ENCODE measurements around the gene SLC24A5. TPM values are rescaled to one million over a fixed set of nuclear protein-coding genes. Genes with fewer than 3 reads are reported as not detected.

The SLC24A5 gene
- total RNA-seq (2022; extraction: Qiagen RNA extraction): not detected in 5 replicates

GRCh38 chr15:48120745-48121144 is at the start of gene SLC24A5:
SLC24A5 (plus strand) TSS chr15:48120990; CDS start chr15:48121045, 55 bp downstream.

GRCh38 chr15:48177766-48178647 is 57.2 kb downstream of the SLC24A5 start, which contains the start of gene MYEF2:
MYEF2 (minus strand) TSS chr15:48178295; CDS start chr15:48178237, 58 bp downstream.

DNA sequence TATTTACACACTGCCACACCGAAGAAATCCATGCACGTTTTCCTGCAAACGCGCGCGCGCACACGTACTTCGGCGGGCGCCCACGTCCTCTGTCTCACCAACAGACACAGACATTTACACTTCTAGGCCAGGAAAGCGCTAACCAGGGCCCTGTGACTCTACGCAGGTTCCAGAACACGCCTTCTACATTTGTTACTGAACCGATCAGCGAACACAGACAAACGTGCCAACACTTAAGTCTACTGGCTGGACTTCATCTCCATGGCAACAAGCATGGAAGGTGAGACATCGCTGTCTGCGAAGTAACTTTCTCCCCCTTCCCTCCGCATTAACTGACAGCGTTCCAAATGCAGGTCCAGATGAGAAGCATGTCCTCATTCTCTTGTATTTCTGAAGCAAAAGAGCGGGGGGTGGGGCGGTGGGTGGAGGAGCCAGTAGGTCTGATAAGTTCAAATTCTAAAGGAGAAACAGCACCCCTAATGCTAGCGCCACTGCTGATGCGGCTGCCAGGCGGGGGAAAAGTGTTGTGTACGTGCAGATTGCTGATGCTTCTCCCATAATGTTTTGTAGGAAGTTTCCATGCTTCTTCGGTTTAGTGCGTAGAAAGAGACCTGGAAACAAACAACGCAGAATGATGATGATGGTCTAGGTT is 70.9 kb downstream of the SLC24A5 start, which contains the start of gene CTXN2:
CTXN2 (plus strand) TSS at position 92 of the 652 bp plus-strand sequence. CDS start 9,636 bp downstream, outside the sequence.

Other genes starting within 250 kb of the SLC24A5 start
- gene MYEF2, start 57.3 kb downstream of the SLC24A5 start, total RNA-seq (2022; extraction: Qiagen RNA extraction): 14.1 to 19.7 TPM (median 18.1 TPM) in 5 replicates
- gene CTXN2, start 70.7 kb downstream of the SLC24A5 start, total RNA-seq (2022; extraction: Qiagen RNA extraction): not detected in 5 replicates
- gene SLC12A1, start 85.3 kb downstream of the SLC24A5 start, total RNA-seq (2022; extraction: Qiagen RNA extraction): not detected in 5 replicates
- gene DUT, start 210.4 kb downstream of the SLC24A5 start, total RNA-seq (2022; extraction: Qiagen RNA extraction): 105 to 117 TPM (median 112 TPM) in 5 replicates

Measured in A549 treated with Mapracorat at 1 μM for 4 hours (cell line).